CD14-positive monocyte (primary cell): ENCODE data around the gene GNG11. TPM values are rescaled to one million over a fixed set of nuclear protein-coding genes. Genes with fewer than 3 reads are reported as not detected.

Experiments used
- DNase-seq, 3 donors: peaks; one replicate each; pipeline ENCODE4 v3.0.0-alpha.2; 2011 to 2022
- H2AFZ ChIP-seq: 2 replicates; pipeline ENCODE4 v1.6.0; 2012; ENCODE audit warnings: mild to moderate bottlenecking, low read depth, low read length, inconsistent platforms; ENCODE audit not compliant: insufficient read depth, poor library complexity, severe bottlenecking
- H3K27ac ChIP-seq, 2 donors: 1 replicate in 1 of 2; 2 replicates in 1 of 2; pipeline ENCODE4 v1.5.1; 2012 to 2013; ENCODE audit warnings: low read length in 2 of 2, control low read depth in 1 of 2, inconsistent platforms in 1 of 2, low read depth in 1 of 2, mild to moderate bottlenecking in 1 of 2
- H3K27me3 ChIP-seq, 2 donors: one replicate each; pipeline versions ENCODE4 v1.6.0 to v1.6.1; 2011 to 2013; ENCODE audit warnings: low read length in 2 of 2; ENCODE audit not compliant: control insufficient read depth in 2 of 2, insufficient read depth in 2 of 2
- H3K36me3 ChIP-seq, 2 donors: replicated peaks in 1 of 2; 1 replicate in 1 of 2; 2 replicates in 1 of 2; pipeline versions ENCODE4 v1.5.1 to v1.6.1; 2012 to 2013; ENCODE audit warnings: low read length in 2 of 2, control low read depth in 1 of 2, inconsistent platforms in 1 of 2, mild to moderate bottlenecking in 1 of 2; ENCODE audit not compliant: insufficient read depth in 2 of 2, control insufficient read depth in 1 of 2
- H3K4me1 ChIP-seq, 2 donors: 1 replicate in 1 of 2; 2 replicates in 1 of 2; pipeline versions ENCODE4 v1.5.1 to v1.6.1; 2012 to 2013; ENCODE audit warnings: low read length in 2 of 2, control low read depth in 1 of 2, inconsistent platforms in 1 of 2, mild to moderate bottlenecking in 1 of 2, moderate library complexity in 1 of 2; ENCODE audit not compliant: insufficient read depth in 2 of 2, control insufficient read depth in 1 of 2
- H3K4me2 ChIP-seq: replicated peaks from 2 replicates; pipeline ENCODE3; 2012; ENCODE audit warnings: low read length, moderate library complexity, mild to moderate bottlenecking; ENCODE audit not compliant: poor library complexity, severe bottlenecking; ENCODE audit errors: extremely low read depth
- H3K4me3 ChIP-seq, 3 experiments: fragments of 200-600 bp in 1 of 3; sonication (generic) in 1 of 3; replicated peaks in 1 of 3; 1 replicate in 2 of 3; 2 replicates in 1 of 3; pipeline ENCODE4 v1.5.1; 2011 to 2013; ENCODE audit warnings: low read length in 3 of 3, mild to moderate bottlenecking in 3 of 3, control low read depth in 2 of 3, low read depth in 2 of 3, inconsistent platforms in 1 of 3, moderate library complexity in 1 of 3
- H3K79me2 ChIP-seq: 2 replicates; pipeline ENCODE4 v1.6.0; 2012; ENCODE audit warnings: mild to moderate bottlenecking, control low read depth, inconsistent platforms, low read length, moderate library complexity; ENCODE audit not compliant: insufficient read depth
- H3K9ac ChIP-seq: 2 replicates; pipeline ENCODE4 v1.6.0; 2017; ENCODE audit warnings: low read length, mild to moderate bottlenecking; ENCODE audit not compliant: insufficient read depth, poor library complexity, severe bottlenecking
- H3K9me3 ChIP-seq, 2 donors: replicated peaks in 1 of 2; 1 replicate in 1 of 2; 2 replicates in 1 of 2; pipeline versions ENCODE4 v1.5.1 to v1.6.1; 2012 to 2013; ENCODE audit warnings: low read length in 2 of 2, control low read depth in 1 of 2; ENCODE audit not compliant: control insufficient read depth in 1 of 2, insufficient read depth in 1 of 2
- H4K20me1 ChIP-seq: 2 replicates; pipeline ENCODE4 v1.6.0; 2012; ENCODE audit warnings: mild to moderate bottlenecking, low read length, control low read depth, moderate library complexity; ENCODE audit not compliant: insufficient read depth
- H3K27ac Mint-ChIP-seq, 7 donors: one replicate each; pipeline ENCODE4 v1.8.0; 2020; ENCODE audit warnings: mild to moderate bottlenecking in 7 of 7, mixed read lengths in 7 of 7, moderate library complexity in 6 of 7, inconsistent platforms in 2 of 7
- H3K27me3 Mint-ChIP-seq, 3 donors: one replicate each; pipeline ENCODE4 v1.8.0; 2021 to 2022; ENCODE audit warnings: low read depth in 3 of 3, mild to moderate bottlenecking in 3 of 3, mixed read lengths in 3 of 3, moderate library complexity in 3 of 3, inconsistent platforms in 1 of 3
- H3K36me3 Mint-ChIP-seq, 2 donors: one replicate each; pipeline ENCODE4 v1.8.0; 2020; ENCODE audit warnings: mixed read lengths in 2 of 2, inconsistent platforms in 1 of 2, mild to moderate bottlenecking in 1 of 2
- H3K4me1 Mint-ChIP-seq: one replicate; pipeline ENCODE4 v1.8.0; 2020; ENCODE audit warnings: mild to moderate bottlenecking, mixed read lengths
- H3K4me3 Mint-ChIP-seq, 2 donors: one replicate each; pipeline ENCODE4 v1.8.0; 2020; ENCODE audit warnings: mild to moderate bottlenecking in 2 of 2, mixed read lengths in 2 of 2, moderate library complexity in 1 of 2
- H3K9me3 Mint-ChIP-seq, 7 donors: one replicate each; pipeline ENCODE4 v1.8.0; 2020 to 2022; ENCODE audit warnings: mixed read lengths in 7 of 7, mild to moderate bottlenecking in 6 of 7, moderate library complexity in 6 of 7, inconsistent platforms in 2 of 7
- WGBS: methylation state at CpG from one replicate; pipeline ENCODE4 v1.1.5; 2013; ENCODE audit warnings: missing lambda C conversion rate; ENCODE audit not compliant: insufficient coverage; 5-methylcytosine and 5-hydroxymethylcytosine counted together
- intact Hi-C, 2 donors: fragments of 100-400 bp; cut with micrococcal nuclease; formaldehyde crosslinking; loops; one replicate each; pipeline versions ENCODE4 v1.15.0 to v1.15.1; 2023
- polyA plus RNA-seq, 3 donors: library from polyadenylated mRNA; depleted of rRNA in 1 of 3; unstranded in 2 of 3; stranded (reverse) in 1 of 3; fragments of 300-500 nt in 2 of 3; fragments of >200 nt in 1 of 3; fragmentation: Illumina TruSeq in 2 of 3; gene quantifications; 1 replicate in 2 of 3; 2 replicates in 1 of 3; pipeline ENCODE4 v1.2.3, GENCODE V29; 2012 to 2021
- small RNA-seq: library from RNA; depleted of rRNA; stranded (forward); fragments of <200 nt; gene quantifications from one replicate; pipeline ENCODE3, GENCODE V24; 2012; ENCODE audit warnings: low read depth; ENCODE audit not compliant: insufficient read length
- TF ChIP-seq, protein P1 (sequence below): fragments of 200-600 bp; IDR thresholded peaks from one replicate; pipeline ENCODE4 v1.8.0; 2022; ENCODE audit warnings: antibody characterized with exemption, mild to moderate bottlenecking

Gene GNG11
- polyA plus RNA-seq, 3 donors = 1.0 to 1.6 TPM; not detected in 1

DNA sequence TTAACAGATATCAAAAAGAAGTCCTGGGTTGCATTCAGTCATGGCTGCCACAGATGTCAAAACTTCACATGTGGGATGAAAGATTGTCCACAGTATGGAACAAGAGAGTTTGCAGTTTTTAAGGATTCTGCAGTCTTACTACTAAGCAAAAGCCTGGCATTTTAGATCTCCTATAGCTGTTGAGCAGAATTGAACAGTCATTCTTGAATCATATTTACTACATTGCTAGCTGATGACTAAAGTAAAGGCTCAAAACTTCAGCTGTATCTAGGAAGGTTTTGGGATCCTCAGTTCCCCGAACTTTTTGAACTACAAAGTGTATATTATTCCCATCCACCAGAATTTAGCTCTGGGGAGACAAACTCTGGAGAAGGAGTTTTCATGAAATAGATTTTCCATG lies 51.6 kb downstream of the GNG11 start:
- H3K4me2 ChIP-seq = no peak overlapping the region
- no peak for DNase-seq
- Mint-ChIP-seq H3K4me1 (no peaks in the 10 kb centered on the region), H3K9me3 (no peaks in the 10 kb centered on the region), H3K27me3 (peaks cover 0 to 1% (median 0%) of the 10 kb centered on the region in 3 donors), H3K36me3 (no peaks in the 10 kb centered on the region), H3K4me3 (no peak overlapping the region), H3K27ac (no peak overlapping the region)
- H3K27me3 ChIP-seq = no peaks in the 10 kb centered on the region
- H3K79me2 ChIP-seq = no peaks in the 10 kb centered on the region
- WGBS = no CpG with 5 or more reads among the region's 1 CpG
- H3K4me1 ChIP-seq = no peaks in the 10 kb centered on the region
- no peak overlapping the region for H3K4me3 ChIP-seq
- no peak overlapping the region for H3K9ac ChIP-seq
- H3K27ac ChIP-seq = no peak overlapping the region
- intact Hi-C loops = no loop called here
- no peaks in the 10 kb centered on the region for H3K36me3 ChIP-seq
- no peaks in the 10 kb centered on the region for H3K9me3 ChIP-seq
- no peak overlapping the region for H2AFZ ChIP-seq
- TF ChIP-seq, protein P1, sequence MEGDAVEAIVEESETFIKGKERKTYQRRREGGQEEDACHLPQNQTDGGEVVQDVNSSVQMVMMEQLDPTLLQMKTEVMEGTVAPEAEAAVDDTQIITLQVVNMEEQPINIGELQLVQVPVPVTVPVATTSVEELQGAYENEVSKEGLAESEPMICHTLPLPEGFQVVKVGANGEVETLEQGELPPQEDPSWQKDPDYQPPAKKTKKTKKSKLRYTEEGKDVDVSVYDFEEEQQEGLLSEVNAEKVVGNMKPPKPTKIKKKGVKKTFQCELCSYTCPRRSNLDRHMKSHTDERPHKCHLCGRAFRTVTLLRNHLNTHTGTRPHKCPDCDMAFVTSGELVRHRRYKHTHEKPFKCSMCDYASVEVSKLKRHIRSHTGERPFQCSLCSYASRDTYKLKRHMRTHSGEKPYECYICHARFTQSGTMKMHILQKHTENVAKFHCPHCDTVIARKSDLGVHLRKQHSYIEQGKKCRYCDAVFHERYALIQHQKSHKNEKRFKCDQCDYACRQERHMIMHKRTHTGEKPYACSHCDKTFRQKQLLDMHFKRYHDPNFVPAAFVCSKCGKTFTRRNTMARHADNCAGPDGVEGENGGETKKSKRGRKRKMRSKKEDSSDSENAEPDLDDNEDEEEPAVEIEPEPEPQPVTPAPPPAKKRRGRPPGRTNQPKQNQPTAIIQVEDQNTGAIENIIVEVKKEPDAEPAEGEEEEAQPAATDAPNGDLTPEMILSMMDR = no peak
- no peaks in the 10 kb centered on the region for H4K20me1 ChIP-seq

DNA sequence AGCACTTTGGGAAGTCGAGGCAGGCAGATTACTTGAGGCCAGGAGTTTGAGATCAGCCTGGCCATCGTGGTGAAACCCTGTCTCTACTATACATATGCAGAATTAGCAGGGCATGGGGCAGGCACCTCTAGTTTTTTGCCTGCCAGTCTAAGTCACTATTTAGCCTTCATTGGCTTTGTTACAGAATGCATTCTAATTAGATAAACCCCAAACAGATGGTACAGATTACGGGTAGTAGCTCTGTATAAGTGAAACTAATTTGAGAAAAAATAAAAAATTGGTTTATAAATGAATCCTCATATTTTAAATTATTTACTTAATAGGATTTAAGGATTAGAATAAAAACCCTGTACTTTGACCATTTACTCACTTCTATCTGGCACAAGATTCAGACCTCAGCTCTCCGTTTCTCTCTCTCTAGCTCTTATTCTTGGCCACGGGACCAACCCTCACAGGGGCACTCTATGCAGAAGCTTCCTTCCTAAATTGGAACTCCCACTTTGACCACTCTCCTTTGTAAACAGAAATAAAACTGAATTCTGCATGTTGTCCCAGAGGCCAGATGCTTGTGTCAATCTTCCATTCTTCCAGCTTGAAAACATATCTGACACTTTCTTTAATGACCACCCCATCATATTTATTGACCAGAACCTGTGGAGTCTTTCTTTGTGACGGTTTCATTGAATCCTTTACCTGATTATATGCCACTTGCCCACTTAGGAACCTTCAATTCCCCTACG lies 55.8 kb downstream of the GNG11 start:
- no peak overlapping the region for H3K4me3 ChIP-seq
- DNase-seq = no peak
- H3K79me2 ChIP-seq = no peaks in the 10 kb centered on the region
- H3K36me3 ChIP-seq = no peaks in the 10 kb centered on the region
- no peak overlapping the region for H3K4me3 Mint-ChIP-seq
- H3K4me1 ChIP-seq = no peaks in the 10 kb centered on the region
- no peak overlapping the region for H3K27ac Mint-ChIP-seq
- no peaks in the 10 kb centered on the region for H3K9me3 Mint-ChIP-seq
- no peaks in the 10 kb centered on the region for H4K20me1 ChIP-seq
- H3K9ac ChIP-seq = no peak overlapping the region
- no peaks in the 10 kb centered on the region for H3K9me3 ChIP-seq
- peaks cover 1 to 2% (median 2%) of the 10 kb centered on the region in 3 donors for H3K27me3 Mint-ChIP-seq
- no peaks in the 10 kb centered on the region for H3K27me3 ChIP-seq
- no peaks in the 10 kb centered on the region for H3K4me1 Mint-ChIP-seq
- TF ChIP-seq, protein P1 = no peak
- 69% methylated on average over 4 of the region's 7 CpGs for whole genome bisulfite sequencing
- intact Hi-C loops = no loop called here
- H3K27ac ChIP-seq = no peak overlapping the region
- H2AFZ ChIP-seq = no peak overlapping the region
- H3K4me2 ChIP-seq = no peak overlapping the region
- H3K36me3 Mint-ChIP-seq = no peaks in the 10 kb centered on the region

Small RNAs within 50 kb of the gene (small RNA-seq; reads per million reads assigned to genes)
- not detected for gene AC002076.2

Other genes with a start within 250 kb of the GNG11 start
- gene TFPI2, start 31.0 kb upstream of the GNG11 start, polyA plus RNA-seq = not detected
- not detected for gene GNGT1, start 15.2 kb upstream of the GNG11 start, polyA plus RNA-seq
- 10 to 100 TPM in 1 of 3 donors, 1 to 10 TPM in 2; 5.4 to 14.1 (median 8.2) TPM for gene BET1, start 82.6 kb downstream of the GNG11 start, polyA plus RNA-seq